ENCODE data around the gene PNPLA7.
A peak's percentile ranks its signal among the peaks of the same experiment; 100 is the strongest.
"Not testable (repeated sequence)": the region's sequence is repeated elsewhere in the genome, so short reads cannot be mapped to it uniquely, and the experiment has no call there.

The PNPLA7 gene

GRCh38 chr9:137459152-137459600 lies 91.0 kb downstream of the PNPLA7 start, which contains the start of gene NSMF:
TSS of gene NSMF (minus strand) at chr9:137459334. CDS start at chr9:137459102, 232 bp downstream.
- peak; percentile 84 to 89 for DNase-seq

GRCh38 chr9:137458194-137459151 lies 91.7 kb downstream of the PNPLA7 start:
- peak; percentile 65 to 81 for DNase-seq

GRCh38 chr9:137457406-137458193 lies 92.6 kb downstream of the PNPLA7 start:
- peak in 1 of 2 experiments; percentile 26 for DNase-seq

GRCh38 chr9:137456864-137457405 lies 93.3 kb downstream of the PNPLA7 start:
- DNase-seq: no peak

- no peak for DNase-seq
Measured at GRCh38 chr9:137456061-137456863, 93.9 kb downstream of the PNPLA7 start.

GRCh38 chr9:137455359-137455991 lies 94.7 kb downstream of the PNPLA7 start:
- DNase-seq: no peak

- no peak for DNase-seq
Measured at GRCh38 chr9:137454597-137455358, 95.4 kb downstream of the PNPLA7 start.

GRCh38 chr9:137454145-137454596 lies 96.0 kb downstream of the PNPLA7 start:
- no peak for DNase-seq

GRCh38 chr9:137453643-137454081 lies 96.5 kb downstream of the PNPLA7 start:
- DNase-seq: no peak

GRCh38 chr9:137452761-137453642 lies 97.2 kb downstream of the PNPLA7 start:
- no peak for DNase-seq

- DNase-seq: no peak
Measured at GRCh38 chr9:137452006-137452760, 98.0 kb downstream of the PNPLA7 start.

- not testable (repeated sequence) for DNase-seq
Measured at GRCh38 chr9:137451264-137452005, 98.8 kb downstream of the PNPLA7 start.

GRCh38 chr9:137450539-137451222 lies 99.5 kb downstream of the PNPLA7 start:
- not testable (repeated sequence) for DNase-seq

GRCh38 chr9:137449931-137450538 lies 100.2 kb downstream of the PNPLA7 start:
- DNase-seq: no peak

- no peak for DNase-seq
Measured at GRCh38 chr9:137449081-137449844, 100.9 kb downstream of the PNPLA7 start.

GRCh38 chr9:137448602-137448962 lies 101.6 kb downstream of the PNPLA7 start:
- no peak for DNase-seq
